ENCODE measurements around the gene IRGC. TPM values are rescaled to one million over a fixed set of nuclear protein-coding genes. Genes with fewer than 3 reads are reported as not detected.

Gene IRGC
- total RNA-seq, 1 experiment from 2014 or later: not detected

GRCh38 chr19:43752287-43752875 is 36.5 kb downstream of the IRGC start:
- TF ChIP-seq SMAD4 (CRISPR knock-in tag; IDR thresholded peaks at IDR 0.05): no peak
- TF ChIP-seq, protein P1, sequence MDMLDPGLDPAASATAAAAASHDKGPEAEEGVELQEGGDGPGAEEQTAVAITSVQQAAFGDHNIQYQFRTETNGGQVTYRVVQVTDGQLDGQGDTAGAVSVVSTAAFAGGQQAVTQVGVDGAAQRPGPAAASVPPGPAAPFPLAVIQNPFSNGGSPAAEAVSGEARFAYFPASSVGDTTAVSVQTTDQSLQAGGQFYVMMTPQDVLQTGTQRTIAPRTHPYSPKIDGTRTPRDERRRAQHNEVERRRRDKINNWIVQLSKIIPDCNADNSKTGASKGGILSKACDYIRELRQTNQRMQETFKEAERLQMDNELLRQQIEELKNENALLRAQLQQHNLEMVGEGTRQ (CRISPR knock-in tag; IDR thresholded peaks at IDR 0.05): no peak
- TF ChIP-seq FOXK1 (CRISPR knock-in tag; IDR thresholded peaks at IDR 0.05): no peak
- no peak for TF ChIP-seq NFATC4 (CRISPR knock-in tag; IDR thresholded peaks at IDR 0.05)
- TF ChIP-seq ZNF138 (CRISPR knock-in tag; conservative IDR thresholded peaks at IDR 0.05): no peak
- TF ChIP-seq, protein P2, sequence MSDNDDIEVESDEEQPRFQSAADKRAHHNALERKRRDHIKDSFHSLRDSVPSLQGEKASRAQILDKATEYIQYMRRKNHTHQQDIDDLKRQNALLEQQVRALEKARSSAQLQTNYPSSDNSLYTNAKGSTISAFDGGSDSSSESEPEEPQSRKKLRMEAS (CRISPR knock-in tag; IDR thresholded peaks at IDR 0.05): no peak
- no peak for TF ChIP-seq IRF2 (CRISPR knock-in tag; IDR thresholded peaks at IDR 0.05; ENCODE audit: borderline replicate concordance, low read depth)
- no peak for TF ChIP-seq TEAD4 (CRISPR knock-in tag; IDR thresholded peaks at IDR 0.05)
- TF ChIP-seq, protein P3, sequence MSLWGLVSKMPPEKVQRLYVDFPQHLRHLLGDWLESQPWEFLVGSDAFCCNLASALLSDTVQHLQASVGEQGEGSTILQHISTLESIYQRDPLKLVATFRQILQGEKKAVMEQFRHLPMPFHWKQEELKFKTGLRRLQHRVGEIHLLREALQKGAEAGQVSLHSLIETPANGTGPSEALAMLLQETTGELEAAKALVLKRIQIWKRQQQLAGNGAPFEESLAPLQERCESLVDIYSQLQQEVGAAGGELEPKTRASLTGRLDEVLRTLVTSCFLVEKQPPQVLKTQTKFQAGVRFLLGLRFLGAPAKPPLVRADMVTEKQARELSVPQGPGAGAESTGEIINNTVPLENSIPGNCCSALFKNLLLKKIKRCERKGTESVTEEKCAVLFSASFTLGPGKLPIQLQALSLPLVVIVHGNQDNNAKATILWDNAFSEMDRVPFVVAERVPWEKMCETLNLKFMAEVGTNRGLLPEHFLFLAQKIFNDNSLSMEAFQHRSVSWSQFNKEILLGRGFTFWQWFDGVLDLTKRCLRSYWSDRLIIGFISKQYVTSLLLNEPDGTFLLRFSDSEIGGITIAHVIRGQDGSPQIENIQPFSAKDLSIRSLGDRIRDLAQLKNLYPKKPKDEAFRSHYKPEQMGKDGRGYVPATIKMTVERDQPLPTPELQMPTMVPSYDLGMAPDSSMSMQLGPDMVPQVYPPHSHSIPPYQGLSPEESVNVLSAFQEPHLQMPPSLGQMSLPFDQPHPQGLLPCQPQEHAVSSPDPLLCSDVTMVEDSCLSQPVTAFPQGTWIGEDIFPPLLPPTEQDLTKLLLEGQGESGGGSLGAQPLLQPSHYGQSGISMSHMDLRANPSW (CRISPR knock-in tag; conservative IDR thresholded peaks at IDR 0.05; ENCODE audit: low read depth): no peak
- ATAC-seq: no peak
- no peak for DNase-seq (ENCODE audit: low spot score)
- peaks cover 18% of the 10 kb centered on the region for H3K4me1 Mint-ChIP-seq
- H3K27ac Mint-ChIP-seq: no peak overlapping the region
- POLR2A ChIA-PET: no interaction called here
- CTCF ChIA-PET: interaction anchor here (1.4 to 7.7 kb wide), 2 partner anchors 14 to 57 kb away, joined by 6 to 76 read pairs; no protein-coding TSS in a partner anchor
- H3K9me3 Mint-ChIP-seq: no peaks in the 10 kb centered on the region
- no peaks in the 10 kb centered on the region for H3K27me3 Mint-ChIP-seq (ENCODE audit: low read depth)
- peaks cover 33% of the 10 kb centered on the region for H3K36me3 Mint-ChIP-seq
- H3K4me3 Mint-ChIP-seq: no peak overlapping the region

- no peaks in the 10 kb centered on the region for H3K27me3 Mint-ChIP-seq (ENCODE audit: low read depth)
- H3K27ac Mint-ChIP-seq: peak overlapping the region; percentile 95
- H3K4me3 Mint-ChIP-seq: peak overlapping the region; percentile 96
- no peak for ATAC-seq
- POLR2A ChIA-PET: interaction anchor here (0.7 to 2.9 kb wide), 5 partner anchors 12 to 221 kb away, joined by 3 to 12 read pairs (median 4); partner anchors contain the start of genes KCNN4 and ZNF575
- peaks cover 21% of the 10 kb centered on the region for H3K36me3 Mint-ChIP-seq
- TF ChIP-seq ZNF232 (CRISPR knock-in tag; IDR thresholded peaks at IDR 0.05): no peak
- TF ChIP-seq, protein P4, sequence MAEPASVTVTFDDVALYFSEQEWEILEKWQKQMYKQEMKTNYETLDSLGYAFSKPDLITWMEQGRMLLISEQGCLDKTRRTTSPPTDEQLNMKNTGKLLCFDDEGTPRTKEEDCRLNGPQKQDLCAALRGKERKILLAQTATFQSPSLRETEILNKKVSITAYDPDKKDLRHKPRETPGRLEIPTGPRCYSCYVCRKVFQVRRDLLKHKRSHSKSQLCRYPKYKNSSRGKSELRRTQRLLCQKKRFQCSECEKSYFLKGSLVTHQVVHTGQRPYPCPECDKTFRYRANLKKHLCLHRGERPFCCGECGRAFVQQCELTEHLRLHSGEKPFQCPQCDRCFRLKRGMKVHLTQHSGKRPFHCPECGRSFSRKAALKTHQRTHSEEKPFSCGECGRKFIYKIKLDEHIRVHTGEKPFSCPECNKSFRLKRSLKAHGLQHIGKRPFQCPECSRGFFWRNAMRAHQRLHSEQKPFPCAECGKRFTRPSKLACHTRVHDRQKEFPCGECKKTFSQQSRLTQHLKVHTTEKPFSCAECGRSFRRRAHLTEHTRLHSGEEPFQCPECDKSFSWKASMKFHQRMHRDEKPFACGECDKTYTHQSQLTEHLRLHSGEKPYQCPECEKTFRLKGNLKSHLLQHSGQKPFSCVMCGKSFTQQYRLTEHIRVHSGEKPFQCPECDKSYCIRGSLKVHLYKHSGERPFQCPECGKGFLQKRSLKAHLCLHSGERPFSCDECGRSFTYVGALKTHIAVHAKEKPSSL (CRISPR knock-in tag; conservative IDR thresholded peaks at IDR 0.05): no peak
- no peak for TF ChIP-seq GTF2I (CRISPR knock-in tag; conservative IDR thresholded peaks at IDR 0.05)
- no peak; the same call in 1 of the 2 replicates for TF ChIP-seq CREM (CRISPR knock-in tag; IDR thresholded peaks at IDR 0.05)
- 0 out of 2 replicates have a peak, but pooled peaks have one; percentile 36 for TF ChIP-seq ARID4B (CRISPR knock-in tag; IDR thresholded peaks at IDR 0.05; ENCODE audit: borderline replicate concordance)
- TF ChIP-seq, protein P5, sequence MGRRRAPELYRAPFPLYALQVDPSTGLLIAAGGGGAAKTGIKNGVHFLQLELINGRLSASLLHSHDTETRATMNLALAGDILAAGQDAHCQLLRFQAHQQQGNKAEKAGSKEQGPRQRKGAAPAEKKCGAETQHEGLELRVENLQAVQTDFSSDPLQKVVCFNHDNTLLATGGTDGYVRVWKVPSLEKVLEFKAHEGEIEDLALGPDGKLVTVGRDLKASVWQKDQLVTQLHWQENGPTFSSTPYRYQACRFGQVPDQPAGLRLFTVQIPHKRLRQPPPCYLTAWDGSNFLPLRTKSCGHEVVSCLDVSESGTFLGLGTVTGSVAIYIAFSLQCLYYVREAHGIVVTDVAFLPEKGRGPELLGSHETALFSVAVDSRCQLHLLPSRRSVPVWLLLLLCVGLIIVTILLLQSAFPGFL (CRISPR knock-in tag; IDR thresholded peaks at IDR 0.05; ENCODE audit: borderline replicate concordance): no peak
- peaks cover 25% of the 10 kb centered on the region for H3K4me1 Mint-ChIP-seq
- CTCF ChIA-PET: interaction anchor here (0.6 to 7.7 kb wide), 7 partner anchors 9 to 86 kb away, joined by 3 to 76 read pairs (median 11); no protein-coding TSS in a partner anchor
- no peak for DNase-seq (ENCODE audit: low spot score)
- no peaks in the 10 kb centered on the region for H3K9me3 Mint-ChIP-seq
These were observed 38.3 kb downstream of the IRGC start for GRCh38 chr19:43754253-43754502.
